ENCODE data around the gene FNDC3B.

- TF ChIP-seq POLR2AphosphoS5 (IDR thresholded peaks at IDR 0.05) (no peak), CTCF (IDR thresholded peaks at IDR 0.05) (no peak)
These were observed 160.5 kb downstream of the FNDC3B start for GRCh38 chr3:172199850-172200369.

All from esophagus muscularis mucosa (tissue), 3 donors.